ENCODE data around the gene TSHR.

TSHR gene

DNA sequence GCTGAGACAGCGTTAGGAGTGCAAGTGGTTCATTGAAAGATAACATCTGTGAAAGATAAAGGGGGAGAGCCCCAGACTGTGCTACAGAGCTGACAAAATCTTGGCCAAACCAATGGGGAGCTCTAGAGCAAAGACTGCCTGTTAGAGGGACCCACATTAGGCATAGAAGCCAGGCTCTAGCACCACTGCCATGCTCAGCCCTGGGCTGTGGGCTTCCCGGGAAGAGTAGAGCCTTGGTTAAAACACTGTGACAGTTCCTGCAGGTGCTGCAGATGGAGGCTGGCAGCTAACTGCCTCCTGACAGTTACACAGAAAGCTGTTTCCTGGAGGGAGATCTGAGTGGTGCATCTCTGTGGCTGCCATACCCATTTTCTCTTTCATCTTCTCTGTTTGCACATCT, 23.0 kb downstream of the TSHR start:
- H3K27ac ChIP-seq: no peak overlapping the region
- no peak for DNase-seq (ENCODE audit: low spot score)
- TF ChIP-seq, protein P1, sequence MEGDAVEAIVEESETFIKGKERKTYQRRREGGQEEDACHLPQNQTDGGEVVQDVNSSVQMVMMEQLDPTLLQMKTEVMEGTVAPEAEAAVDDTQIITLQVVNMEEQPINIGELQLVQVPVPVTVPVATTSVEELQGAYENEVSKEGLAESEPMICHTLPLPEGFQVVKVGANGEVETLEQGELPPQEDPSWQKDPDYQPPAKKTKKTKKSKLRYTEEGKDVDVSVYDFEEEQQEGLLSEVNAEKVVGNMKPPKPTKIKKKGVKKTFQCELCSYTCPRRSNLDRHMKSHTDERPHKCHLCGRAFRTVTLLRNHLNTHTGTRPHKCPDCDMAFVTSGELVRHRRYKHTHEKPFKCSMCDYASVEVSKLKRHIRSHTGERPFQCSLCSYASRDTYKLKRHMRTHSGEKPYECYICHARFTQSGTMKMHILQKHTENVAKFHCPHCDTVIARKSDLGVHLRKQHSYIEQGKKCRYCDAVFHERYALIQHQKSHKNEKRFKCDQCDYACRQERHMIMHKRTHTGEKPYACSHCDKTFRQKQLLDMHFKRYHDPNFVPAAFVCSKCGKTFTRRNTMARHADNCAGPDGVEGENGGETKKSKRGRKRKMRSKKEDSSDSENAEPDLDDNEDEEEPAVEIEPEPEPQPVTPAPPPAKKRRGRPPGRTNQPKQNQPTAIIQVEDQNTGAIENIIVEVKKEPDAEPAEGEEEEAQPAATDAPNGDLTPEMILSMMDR (IDR thresholded peaks at IDR 0.05): no peak
- no peak overlapping the region for H3K4me3 ChIP-seq

DNA sequence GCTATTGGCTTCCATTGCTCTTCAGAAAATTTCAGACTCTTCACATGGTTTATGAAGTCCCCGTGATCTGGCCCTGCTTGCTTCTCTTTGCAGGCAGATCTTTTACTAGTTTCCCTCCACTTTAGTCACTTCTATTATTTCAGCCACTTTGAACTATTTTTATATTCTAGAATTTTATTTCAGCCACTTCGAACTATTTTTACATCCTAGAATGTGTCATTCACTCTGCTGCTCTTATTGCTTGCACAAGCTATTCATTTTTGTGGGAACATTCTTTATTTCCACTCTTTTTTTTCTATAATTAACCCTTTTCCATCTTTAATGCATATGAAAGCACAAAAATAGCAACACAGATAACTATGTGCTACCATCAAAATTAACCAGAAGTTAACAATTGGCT, 24.5 kb downstream of the TSHR start:
- no peak overlapping the region for H3K27ac ChIP-seq
- TF ChIP-seq, protein P1 (IDR thresholded peaks at IDR 0.05): no peak
- no peak overlapping the region for H3K4me3 ChIP-seq
- no peak for DNase-seq (ENCODE audit: low spot score)

DNA sequence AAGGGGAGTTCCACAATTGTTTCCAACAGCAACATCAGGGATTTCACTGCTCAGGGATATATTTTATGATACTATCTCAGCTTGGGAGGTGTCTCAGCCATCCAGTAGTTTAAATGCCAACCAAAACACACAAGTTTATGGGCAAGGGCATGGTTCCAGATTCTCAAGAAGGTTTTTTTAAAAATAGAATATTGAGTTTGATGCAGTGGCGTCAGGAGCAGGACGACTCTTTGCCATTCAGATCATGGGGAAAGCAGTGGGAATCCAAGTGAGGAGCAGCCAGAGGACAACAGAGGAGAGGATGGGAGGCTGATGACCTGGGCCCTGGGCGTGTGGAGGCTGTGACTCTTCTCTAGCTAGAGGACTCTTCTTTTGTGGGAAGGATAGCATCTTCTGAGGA, 25.7 kb downstream of the TSHR start:
- no peak for DNase-seq (ENCODE audit: low spot score)
- TF ChIP-seq, protein P1 (IDR thresholded peaks at IDR 0.05): no peak
- Histone ChIP-seq H3K27ac (no peak overlapping the region), H3K4me3 (no peak overlapping the region)

DNA sequence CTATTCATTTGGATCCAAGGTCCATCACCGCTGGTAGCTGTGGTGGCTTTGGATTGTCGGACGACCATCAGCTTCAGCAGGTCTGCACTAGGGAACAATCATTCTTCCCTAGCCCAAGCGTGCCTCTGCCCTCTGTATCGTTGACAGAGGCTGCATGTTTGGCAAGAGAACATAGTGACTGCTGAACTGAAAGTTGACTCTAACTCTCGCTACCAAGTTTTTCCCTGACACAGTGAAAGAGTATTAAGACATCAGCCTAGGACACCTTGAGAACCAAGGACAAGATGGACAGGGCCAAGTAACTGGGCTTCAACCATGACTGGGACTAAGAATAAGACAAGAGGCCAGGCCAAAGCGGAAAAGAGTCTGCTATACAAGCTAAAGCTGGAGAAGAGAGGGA, 26.3 kb downstream of the TSHR start:
- Histone ChIP-seq H3K27ac (no peak overlapping the region), H3K4me3 (no peak overlapping the region)
- DNase-seq (ENCODE audit: low spot score): no peak
- TF ChIP-seq, protein P1 (IDR thresholded peaks at IDR 0.05): no peak

DNA sequence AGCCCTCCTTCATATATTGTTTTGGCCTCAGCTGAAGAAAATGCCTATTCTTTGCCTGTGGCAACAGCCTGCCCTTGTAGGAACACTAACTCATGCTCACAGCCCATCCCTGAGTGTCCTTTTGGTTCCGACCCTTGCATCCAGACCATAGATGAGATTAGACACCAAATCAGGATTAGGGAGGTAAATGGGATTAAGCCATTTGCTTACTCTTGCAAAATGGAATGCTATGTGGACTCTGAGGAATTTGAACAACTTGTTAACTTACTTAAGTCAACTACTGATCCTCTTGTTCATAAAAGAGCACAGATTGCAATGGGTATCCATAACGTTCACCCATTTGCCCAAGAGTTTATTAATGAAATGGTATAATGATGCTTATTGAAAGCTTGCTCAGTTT, 27.3 kb downstream of the TSHR start:
- DNase-seq (ENCODE audit: low spot score): no peak
- TF ChIP-seq, protein P1 (IDR thresholded peaks at IDR 0.05): no peak
- no peak overlapping the region for H3K4me3 ChIP-seq
- H3K27ac ChIP-seq: no peak overlapping the region

DNA sequence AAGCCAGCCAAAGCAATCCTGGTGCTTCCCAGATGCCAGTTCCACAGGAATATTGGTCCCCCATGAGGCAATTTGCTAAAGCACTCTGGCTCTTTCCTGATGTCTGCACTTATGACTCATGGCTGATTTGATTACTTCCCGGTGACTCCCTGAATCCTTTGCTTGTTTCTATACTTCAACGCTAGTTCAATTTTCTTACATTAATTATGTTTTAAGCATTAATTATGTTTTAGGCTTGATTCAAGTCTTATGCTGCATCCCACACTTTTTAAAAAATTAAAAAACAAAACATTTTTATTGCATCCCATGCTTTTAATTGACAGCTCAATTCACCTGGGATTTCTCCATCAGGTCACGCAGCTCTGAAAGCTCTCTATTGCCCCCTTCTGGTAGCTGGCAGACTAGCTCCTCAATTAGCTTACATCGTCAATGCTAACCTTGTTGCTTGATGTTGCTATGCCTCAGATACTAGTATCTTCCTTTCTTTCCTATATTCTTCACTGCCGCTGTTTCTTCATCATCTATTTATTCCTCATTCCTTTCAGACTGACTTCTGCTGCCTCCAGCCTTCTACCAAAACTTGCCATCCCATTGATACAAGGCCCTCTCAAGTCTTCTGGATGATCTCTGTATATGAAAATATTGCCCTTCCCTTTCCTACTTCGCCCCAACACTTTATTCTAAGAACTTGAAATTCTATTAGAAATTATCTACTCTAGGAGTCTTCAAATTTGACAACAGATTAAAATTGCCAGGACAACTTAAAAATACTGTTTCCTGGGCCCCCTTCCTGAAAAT, 32.0 kb downstream of the TSHR start:
- DNase-seq (ENCODE audit: low spot score): no peak
- TF ChIP-seq, protein P1 (IDR thresholded peaks at IDR 0.05): peak; percentile 71
- Histone ChIP-seq H3K4me3 (no peak overlapping the region), H3K27ac (no peak overlapping the region)

DNA sequence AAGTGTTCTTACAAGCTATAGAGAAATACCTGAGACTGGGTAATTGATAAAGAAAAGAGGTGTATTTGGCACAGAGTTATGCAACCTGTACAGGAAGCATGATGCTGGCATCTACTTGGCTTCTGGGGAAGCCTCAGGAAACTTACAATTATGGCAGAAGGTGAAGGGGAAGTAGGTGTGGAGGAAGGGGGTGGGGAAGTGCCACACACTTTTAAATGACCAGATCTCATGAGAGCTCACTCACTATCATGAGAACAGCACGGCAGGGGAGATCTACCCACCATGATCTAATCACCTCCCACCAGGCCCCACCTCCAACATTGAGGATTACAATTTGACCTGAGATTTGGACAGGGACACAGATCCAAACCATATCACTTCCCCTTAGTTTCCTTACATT, 32.8 kb downstream of the TSHR start:
- TF ChIP-seq, protein P1 (IDR thresholded peaks at IDR 0.05): no peak
- H3K27ac ChIP-seq: no peak overlapping the region
- no peak overlapping the region for H3K4me3 ChIP-seq
- DNase-seq (ENCODE audit: low spot score): no peak

Data from coronary artery (tissue), 2 donors.